ENCODE data around the gene KCNMA1.

Gene KCNMA1

DNA sequence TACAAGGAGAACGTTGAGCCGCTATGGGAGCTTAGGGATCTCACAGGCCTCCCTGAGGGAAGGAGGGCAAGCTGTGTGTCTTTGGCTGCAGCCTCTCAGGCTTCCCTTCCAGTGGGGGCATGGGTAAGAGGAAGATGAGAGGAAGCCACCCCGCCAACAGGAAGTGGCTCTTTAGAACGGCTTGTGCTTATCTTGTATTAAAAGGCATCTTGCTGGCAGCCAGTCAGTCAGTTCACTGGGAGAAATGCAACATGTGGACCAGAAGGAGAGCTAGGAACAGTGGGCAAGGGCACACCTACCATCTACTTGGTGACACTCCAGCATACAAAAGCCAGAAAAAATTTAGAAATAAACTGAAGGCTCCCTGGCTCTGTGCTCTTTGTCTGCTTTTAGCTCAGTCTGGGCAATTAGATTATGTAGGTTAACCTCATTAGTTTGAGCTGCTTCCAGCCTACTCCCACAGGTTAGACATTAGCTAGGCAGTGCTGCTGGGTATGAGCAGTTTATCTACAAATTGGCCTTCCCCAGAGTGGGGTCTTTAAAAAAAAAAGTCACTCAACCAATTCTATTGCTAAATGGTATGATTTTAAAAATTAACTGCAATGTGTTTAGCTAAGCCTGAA is 595.9 kb downstream of the KCNMA1 start:
- DNase-seq (ENCODE audit: low spot score), result no peak

DNA sequence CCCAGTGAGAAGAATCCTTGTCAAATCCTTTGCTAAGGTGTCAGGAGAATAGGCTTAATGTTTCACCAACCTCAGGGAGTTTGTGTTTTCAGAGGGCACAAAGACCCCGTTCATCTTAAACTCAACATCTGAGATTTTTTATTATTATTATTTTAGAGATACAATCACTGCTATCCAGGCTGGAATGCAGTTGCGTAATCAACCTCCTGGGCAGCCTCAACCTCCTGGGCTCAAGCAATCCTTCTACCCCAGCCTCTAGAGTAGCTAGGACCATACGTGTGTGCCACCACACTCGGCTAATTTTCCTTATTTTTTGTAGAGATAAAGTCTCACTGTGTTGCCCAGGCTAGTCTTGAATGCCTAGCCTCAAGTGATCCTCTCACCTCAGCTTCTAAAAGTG is 599.2 kb downstream of the KCNMA1 start:
- DNase-seq (ENCODE audit: low spot score), result no peak

DNA sequence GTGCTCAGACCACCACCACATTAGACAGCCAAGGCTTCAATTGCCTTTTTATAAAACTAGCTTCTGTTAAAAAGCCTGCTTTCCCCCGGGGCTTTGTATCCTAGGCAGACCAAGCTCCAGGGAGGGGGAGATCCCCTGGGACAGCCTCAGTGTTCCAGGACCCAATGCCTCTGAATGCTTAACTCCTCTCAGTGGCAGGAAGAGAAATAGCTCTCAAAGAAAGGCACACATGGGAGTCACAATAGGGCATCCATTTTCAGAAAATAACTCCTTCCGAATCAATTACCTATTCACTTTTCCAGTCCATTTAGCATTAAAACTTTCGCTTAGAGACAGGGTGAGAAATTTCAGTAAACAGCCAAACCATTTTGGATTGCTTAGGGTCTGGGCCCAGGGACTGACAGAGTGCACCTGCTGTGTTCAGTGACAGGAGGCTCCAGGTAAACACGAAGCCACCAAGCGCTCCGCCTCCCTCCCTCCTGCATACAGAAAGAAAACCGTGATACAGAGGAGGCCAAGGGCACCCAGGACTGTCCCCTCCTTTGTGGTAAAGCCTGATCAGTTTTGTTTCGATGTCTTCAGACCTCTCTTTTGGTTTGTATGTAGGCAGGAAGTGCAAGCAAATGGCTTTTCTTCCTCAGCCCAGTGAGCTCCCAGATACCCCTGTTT is 599.7 kb downstream of the KCNMA1 start:
- DNase-seq (ENCODE audit: low spot score), result no peak

DNA sequence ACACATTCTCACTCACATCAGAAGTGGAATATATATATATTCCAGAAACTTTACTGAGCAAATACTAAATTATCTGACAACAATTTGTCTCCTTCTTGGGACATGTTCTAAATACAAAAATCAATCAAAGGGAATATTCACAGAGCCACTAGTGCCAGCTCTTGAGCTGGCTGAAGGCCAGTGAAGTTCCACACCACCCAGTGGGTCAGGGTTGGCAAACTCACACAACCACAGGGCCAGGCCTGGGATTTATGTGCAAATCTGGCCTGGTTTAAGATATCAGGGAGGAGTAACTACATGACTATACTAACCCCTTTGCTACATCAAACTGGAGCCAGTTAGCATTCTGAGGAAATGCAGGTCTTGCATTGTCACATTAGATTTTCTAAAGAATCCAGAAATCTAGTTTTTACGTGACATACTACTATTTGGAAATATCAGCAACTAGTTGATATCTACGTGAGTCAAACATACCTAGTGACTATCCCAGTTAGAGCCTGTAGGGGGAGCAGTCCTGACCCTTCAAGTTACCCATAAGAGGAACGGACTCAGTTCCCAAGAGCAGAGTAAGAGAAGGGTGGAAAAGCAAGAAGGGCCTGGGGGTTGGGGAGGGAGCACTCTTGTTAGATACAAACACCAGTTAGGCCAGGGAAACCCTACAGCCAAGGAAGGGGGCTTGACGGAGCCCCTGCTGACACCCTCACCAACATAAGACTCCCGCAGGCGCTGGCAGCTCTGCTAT is 600.4 kb downstream of the KCNMA1 start:
- DNase-seq (ENCODE audit: low spot score), result no peak

DNA sequence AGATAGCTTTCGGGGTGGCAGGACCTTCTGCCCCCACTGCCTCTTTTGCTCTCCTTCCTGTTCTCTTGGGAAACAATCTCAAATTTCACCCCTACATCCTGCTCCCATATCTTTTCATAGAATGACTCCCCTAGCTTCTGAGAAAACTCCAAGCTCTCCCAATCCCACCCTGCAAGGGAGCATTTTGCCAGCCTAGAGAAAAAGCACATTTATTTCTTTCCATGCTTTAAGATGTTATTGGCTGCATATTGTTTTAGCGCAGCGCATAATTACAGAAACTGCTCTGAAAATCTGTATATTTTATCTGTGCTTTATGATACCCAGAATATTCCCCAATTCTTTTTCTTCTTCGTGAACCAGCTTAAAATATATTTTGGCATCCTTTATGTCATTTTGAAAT is 601.3 kb downstream of the KCNMA1 start:
- DNase-seq (ENCODE audit: low spot score), result no peak

DNA sequence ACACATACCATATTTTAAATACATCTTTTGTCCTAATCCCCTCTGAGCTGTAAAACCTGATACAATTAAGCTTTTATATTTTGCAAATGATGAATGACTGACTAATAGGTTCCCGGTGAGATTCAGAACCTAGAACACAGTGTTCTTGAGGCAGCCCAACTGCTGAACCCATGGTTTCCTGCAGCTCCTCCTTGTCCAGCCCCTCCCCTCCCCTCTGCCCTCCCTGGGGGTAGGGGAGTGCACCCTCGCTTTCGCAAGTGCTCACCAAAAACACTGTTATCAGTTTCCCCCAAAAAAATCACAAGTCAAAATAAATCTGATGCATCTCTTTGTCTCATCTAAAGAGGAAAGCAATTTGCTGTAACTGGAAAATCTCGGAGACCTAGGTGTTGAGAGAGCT is 602.8 kb downstream of the KCNMA1 start:
- DNase-seq (ENCODE audit: low spot score), result no peak

DNA sequence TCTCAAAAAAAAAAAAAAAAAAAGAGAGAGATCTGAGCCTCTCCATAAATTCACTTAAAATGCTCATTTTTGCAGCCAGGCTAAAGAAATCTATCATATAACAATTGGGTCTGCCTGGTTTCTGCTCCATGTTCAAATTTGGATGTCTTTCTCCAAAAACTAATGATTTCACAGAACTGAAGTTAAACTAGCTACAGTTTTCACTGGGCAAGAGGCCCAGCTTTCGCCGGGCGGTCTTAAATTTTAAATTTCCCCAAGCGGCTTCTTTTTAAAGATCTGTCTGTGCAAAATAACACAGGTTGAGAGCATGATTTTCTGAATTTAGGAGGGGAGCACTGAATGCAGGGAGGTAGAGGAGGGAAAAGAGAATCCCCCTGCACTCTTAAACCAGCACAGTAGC is 603.4 kb downstream of the KCNMA1 start:
- DNase-seq (ENCODE audit: low spot score), result no peak

DNA sequence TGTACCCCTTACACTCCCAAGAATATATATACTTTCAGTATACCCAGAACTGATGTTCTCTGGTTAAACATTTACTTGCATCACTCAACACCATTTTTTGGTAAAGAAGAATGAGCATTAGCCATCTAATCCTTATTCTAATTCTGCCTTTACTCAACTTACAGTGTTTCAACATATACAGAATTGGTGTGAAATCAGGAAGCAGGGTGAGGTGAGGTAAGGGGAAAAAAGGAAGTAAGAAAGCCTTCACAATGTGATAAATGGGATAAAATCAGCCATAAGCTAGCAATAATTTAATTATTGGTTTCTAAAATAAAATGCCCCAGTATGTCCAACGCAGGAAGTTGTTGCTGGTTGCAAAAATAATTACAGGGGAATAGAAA is 605.4 kb downstream of the KCNMA1 start:
- no peak for DNase-seq (ENCODE audit: low spot score)

DNA sequence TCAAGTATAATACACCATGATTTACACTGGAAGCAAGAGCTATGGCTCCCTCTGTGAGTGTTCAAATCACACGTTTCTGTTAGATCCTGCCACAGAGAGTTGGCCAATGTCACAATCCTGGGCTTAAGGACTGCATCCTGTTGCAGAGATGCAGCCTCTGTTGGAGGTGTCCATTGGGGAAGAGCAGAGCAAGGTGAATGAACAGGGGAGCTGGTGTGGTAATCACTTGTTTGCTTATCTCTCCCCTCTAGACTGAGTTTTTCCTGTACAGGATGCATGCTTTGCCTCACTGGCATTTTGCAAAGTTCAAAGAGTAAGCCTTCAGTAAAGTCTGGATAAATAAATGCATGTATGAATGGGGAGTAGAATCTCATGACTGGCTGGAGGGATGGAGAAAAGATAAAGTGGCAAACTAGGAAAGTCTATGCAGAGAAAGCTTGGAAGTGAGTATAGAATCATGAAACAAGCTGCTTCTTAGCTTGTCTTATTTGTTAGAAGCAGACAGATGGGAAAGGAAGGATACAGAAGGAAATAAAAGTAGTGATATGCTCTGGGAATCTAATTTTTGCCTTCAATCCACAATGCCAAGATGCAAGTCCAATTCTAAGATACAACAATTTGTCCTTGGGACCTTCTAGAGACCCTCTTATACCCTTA is 605.9 kb downstream of the KCNMA1 start:
- no peak for DNase-seq (ENCODE audit: low spot score)

DNA sequence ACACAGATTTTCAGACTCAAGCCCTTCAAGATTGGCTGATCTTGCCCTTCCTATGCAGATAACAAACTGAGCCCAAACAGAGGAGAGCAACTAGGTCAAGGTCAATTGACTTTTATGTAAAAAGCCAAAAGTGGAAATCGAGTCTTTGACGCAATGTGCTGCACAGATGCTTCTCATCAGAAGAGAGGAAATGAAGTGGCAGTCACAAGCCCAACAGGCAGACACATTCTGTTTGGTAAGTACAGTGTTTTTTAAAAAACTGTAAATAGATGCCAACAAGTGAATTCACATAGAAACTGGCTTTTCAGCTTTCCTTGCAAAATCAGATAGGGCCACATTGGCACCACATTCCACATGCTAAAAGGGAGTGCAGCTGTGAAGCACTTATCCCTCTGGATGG is 606.6 kb downstream of the KCNMA1 start:
- no peak for DNase-seq (ENCODE audit: low spot score)

DNA sequence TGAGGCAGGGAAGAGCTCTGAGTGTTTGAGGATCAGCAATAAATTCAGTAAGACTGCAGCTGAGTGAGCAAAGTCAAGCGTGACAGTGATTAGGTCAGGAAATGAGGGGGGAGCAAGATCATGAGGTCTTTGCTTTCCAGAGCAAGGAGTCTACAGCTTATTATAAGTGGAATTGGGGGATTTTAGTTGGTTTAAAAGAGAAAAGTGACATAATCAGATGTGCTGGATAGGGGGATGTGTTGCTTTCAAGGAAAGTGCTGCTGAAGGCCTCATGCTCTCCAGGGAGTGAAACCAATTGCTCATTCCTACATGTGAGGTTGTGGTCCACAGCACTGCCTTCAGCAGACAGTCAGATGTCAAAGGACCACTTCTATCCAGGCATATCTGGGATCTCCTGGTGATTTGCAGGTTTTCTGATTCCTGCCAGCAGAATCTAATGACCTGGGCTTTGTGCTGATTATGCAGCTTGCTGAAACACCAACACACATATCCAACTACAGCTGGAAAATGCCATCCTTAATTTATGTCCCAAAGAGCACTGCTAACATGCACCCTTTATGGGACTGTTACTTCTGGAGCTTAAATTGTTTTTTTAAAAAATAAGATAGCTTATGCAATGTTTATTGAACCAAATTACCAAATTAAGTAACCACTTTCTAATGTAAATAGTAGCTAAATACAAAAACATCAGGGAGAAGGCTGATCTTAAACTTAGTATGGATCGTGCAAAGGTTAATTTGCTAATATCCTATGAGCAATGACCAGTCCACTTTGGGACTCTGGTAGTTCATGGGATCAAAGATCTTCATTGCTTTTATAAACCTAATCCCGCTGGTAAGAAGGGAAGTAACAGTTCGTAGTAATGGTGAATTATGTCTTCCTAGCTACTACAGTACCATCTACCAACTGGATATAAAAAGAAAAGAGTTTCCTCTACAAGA is 607.6 kb downstream of the KCNMA1 start:
- DNase-seq (ENCODE audit: low spot score), result no peak

- DNase-seq (ENCODE audit: low spot score), result no peak
These were observed 609.6 kb downstream of the KCNMA1 start for GRCh38 chr10:77028042-77028441.

DNA sequence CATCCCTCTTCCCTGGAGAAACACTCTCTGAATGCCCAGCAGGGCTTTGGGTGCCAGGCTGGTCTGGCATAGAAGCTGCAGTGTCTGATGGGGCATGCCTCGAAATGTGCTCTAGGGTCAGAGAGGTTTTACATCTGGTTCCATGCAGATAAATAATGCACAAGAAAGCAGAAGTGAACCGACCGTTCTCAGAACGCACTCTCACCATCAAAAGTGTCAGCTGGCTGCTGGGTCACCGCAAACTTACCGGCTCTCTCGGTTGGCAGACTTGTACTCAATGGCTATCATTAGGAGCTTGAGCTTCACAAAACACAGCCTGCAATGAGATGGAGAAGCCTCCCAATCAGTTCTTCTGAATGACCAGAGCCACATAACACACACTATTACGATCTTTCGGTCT is 610.0 kb downstream of the KCNMA1 start:
- DNase-seq (ENCODE audit: low spot score), result no peak

GRCh38 chr10:77027141-77027540 is 610.5 kb downstream of the KCNMA1 start:
- DNase-seq (ENCODE audit: low spot score), result no peak

DNA sequence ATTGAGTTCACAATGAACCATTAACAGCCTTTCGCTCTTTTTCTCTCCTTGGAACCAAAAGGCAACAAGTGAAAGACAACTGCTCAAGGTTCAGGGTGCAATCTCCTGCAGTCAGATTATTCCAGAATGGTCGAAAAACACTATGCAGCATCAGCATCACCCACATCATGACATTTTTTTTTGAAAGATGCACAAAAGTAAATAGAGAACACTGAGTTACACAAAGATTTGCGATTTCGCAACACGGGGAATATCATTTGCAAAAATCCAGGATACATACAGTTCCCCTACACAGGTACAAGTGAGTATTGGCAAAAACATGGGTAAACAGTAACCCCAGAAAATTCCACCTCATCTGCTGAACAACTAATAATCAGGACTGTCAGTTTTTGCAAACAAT is 611.5 kb downstream of the KCNMA1 start:
- DNase-seq (ENCODE audit: low spot score), result no peak

DNA sequence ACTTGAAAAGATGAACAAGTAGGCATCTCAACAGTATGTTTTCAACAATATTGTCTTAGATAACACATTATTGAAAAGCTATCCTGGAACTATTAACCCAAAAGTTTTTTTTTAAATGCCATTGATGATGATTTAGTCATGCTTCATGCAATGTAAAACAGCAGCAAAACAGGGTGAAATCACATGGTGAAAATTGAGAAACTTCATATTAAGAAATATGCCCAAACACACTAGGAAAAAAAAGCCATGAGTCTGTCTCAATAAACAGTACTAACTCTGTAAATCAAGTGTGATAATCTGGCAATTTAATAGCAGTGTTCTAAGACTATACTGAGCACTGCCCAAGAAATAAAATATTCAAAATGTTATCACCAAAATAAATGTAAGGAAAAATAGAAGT is 613.1 kb downstream of the KCNMA1 start:
- DNase-seq (ENCODE audit: low spot score), result no peak

GRCh38 chr10:77023396-77023795 is 614.2 kb downstream of the KCNMA1 start:
- DNase-seq (ENCODE audit: low spot score), result no peak

DNA sequence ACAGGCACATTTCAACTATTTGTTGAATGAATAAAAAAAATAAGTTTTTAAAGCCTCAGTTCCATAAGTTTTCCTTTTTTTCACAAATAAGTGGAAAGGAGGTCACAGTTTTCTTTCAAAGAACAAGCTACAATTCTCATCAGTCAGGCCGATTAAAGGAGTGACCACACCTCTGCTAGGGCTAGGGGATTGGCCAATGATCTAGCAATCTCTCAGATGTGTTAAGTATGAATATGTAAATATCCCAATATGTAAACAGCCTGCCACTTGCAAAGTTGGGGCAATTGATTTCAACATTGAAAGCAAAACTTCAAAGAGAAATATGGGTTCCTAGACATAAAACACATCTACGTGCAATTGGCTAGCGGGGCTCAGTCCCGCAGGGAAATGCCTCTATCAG is 614.9 kb downstream of the KCNMA1 start:
- no peak for DNase-seq (ENCODE audit: low spot score)

DNA sequence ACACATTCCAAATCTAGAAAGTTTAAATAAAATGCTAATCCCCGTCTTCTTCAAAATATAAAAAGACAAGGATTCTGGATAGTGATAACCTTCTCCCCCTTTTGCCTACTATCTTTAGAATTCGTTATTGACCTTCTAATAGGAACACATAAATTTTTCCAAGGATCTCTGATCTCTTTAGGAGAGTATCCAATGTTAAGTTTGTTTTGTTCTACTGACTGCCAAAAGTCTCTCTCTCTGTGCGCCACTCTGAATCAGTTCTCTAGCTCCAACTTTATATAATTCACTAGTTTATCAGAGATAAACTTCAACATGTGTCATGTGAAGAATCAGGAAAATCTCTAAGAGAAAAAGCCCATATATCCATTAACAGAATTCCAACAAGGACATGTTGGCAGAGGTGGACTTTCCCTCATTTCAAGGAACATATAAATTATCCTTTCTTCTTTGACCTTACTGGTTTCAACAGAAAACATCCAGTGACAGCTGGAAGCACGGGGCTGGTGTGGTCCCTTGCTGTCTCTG is 615.6 kb downstream of the KCNMA1 start:
- no peak for DNase-seq (ENCODE audit: low spot score)

GRCh38 chr10:77020426-77021040 is 617.1 kb downstream of the KCNMA1 start:
- DNase-seq (ENCODE audit: low spot score), result no peak

GRCh38 chr10:77016855-77017254 is 620.8 kb downstream of the KCNMA1 start:
- DNase-seq (ENCODE audit: low spot score), result no peak

Measured in pons (tissue), 1 donor.